Suprapubic skin (tissue), 4 donors: ENCODE results near the gene NHLH1. TPM values are rescaled to one million over a fixed set of nuclear protein-coding genes. Genes with fewer than 3 reads are reported as not detected.

Experiments used
- DNase-seq, 2 donors: peaks; one replicate each; pipeline ENCODE4 v3.0.0-alpha.2; 2019; ENCODE audit warnings: low spot score in 2 of 2
- H3K27ac ChIP-seq: fragments of 200-600 bp; sonication (generic); one replicate; pipeline ENCODE4 v1.5.1; 2019
- H3K27me3 ChIP-seq: fragments of 200-600 bp; sonication (generic); one replicate; pipeline ENCODE4 v1.5.1; 2019
- H3K36me3 ChIP-seq: fragments of 200-600 bp; sonication (generic); one replicate; pipeline ENCODE4 v1.5.1; 2019
- H3K4me1 ChIP-seq: fragments of 200-600 bp; sonication (generic); one replicate; pipeline ENCODE4 v1.5.1; 2019
- H3K4me3 ChIP-seq: fragments of 200-600 bp; sonication (generic); one replicate; pipeline ENCODE4 v1.5.1; 2019; ENCODE audit warnings: mild to moderate bottlenecking
- H3K9me3 ChIP-seq: fragments of 200-600 bp; sonication (generic); one replicate; pipeline ENCODE4 v1.5.1; 2019
- EP300 ChIP-seq: sonication (generic); formaldehyde crosslinking; IDR thresholded peaks from one replicate; pipeline ENCODE4 v1.6.1; 2017; ENCODE audit warnings: antibody characterized with exemption
- POLR2A ChIP-seq, 2 donors: fragments of 450-650 bp; IDR thresholded peaks; one replicate each; pipeline ENCODE4 v1.6.1; 2017; ENCODE audit warnings: antibody characterized with exemption in 2 of 2, mild to moderate bottlenecking in 2 of 2, moderate library complexity in 2 of 2
- POLR2AphosphoS5 ChIP-seq, 3 donors: sonication (generic); formaldehyde crosslinking; IDR thresholded peaks; one replicate each; pipeline ENCODE4 v1.6.1; 2017; ENCODE audit warnings: antibody characterized with exemption in 3 of 3
- WGBS: methylation state at CpG from one replicate; pipeline ENCODE4 v1.1.5; 2018; 5-methylcytosine and 5-hydroxymethylcytosine counted together
- total RNA-seq, 4 donors: library from RNA; depleted of rRNA; stranded (reverse); fragments of >200 nt; gene quantifications; one replicate each; pipeline ENCODE4 v1.1.0, GENCODE V29; 2016
- TF ChIP-seq, protein P1 (sequence below), 2 donors: fragments of 200-600 bp in 1 of 2; fragments of 450-650 bp in 1 of 2; sonication (generic) in 1 of 2; IDR thresholded peaks; one replicate each; pipeline ENCODE4 v1.5.1; 2016 to 2019; ENCODE audit warnings: antibody characterized with exemption in 2 of 2, mild to moderate bottlenecking in 1 of 2, moderate library complexity in 1 of 2

NHLH1 gene
- total RNA-seq, 4 donors from 2014 or later: 0.39 TPM; not detected in 3

DNA sequence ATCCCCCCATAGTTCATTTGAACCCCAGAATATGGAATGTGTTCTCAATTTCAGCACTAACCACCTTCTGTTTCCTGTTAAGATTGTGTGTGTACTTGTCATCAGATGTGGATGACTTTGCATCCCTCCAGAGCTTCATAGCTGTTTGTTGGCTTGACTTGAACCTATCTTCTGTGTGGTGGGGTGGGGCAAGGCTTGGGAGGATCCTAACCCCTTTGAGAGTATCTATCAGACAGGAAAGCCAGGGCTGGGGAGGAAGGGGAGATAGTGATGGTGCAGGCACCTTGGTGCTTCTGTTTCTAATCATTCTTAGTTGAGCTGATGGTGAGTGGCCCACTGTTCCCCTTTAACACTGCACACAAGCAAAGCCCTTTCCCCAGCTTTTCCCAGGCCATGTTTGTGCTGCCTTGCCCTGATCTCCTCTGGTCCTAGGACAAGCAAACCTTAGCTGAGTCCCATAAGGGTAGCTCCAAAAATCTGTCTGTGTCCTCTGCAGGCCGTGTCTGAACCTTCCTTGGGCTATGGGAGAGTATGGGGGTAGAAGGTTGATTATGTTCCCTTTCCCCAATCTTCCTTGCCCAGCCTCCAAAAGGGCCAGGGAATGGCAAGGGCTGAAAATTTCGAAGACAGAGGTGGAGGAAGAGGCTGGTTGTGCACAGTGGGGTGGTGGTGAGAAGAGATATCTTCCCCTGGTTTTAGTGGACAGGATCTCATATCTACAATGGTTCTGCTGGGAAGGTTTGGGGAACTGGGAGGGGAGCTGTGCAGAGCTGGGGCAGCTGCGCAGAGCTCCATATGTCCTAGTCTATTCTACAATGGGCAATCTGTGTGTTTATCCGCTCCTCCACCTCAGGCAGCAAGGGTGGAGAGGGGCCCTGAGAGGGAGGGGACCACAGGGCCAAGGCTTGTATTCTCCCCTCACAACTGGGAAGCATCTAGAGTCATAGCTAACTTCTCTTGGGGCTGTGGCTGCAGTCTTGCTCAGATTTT is 1.4 kb downstream of the NHLH1 start:
- Histone ChIP-seq H3K4me3 (no peak overlapping the region), H3K4me1 (no peaks in the 10 kb centered on the region), H3K9me3 (no peaks in the 10 kb centered on the region), H3K27ac (no peak overlapping the region), H3K36me3 (no peaks in the 10 kb centered on the region), H3K27me3 (no peaks in the 10 kb centered on the region)
- 84% methylated on average over 4 of the region's 4 CpGs for WGBS
- DNase-seq: no peak
- TF ChIP-seq EP300 (no peak), POLR2A (IDR thresholded peaks at IDR 0.05) (no peak), POLR2AphosphoS5 (IDR thresholded peaks at IDR 0.05) (no peak)
- TF ChIP-seq, protein P1, sequence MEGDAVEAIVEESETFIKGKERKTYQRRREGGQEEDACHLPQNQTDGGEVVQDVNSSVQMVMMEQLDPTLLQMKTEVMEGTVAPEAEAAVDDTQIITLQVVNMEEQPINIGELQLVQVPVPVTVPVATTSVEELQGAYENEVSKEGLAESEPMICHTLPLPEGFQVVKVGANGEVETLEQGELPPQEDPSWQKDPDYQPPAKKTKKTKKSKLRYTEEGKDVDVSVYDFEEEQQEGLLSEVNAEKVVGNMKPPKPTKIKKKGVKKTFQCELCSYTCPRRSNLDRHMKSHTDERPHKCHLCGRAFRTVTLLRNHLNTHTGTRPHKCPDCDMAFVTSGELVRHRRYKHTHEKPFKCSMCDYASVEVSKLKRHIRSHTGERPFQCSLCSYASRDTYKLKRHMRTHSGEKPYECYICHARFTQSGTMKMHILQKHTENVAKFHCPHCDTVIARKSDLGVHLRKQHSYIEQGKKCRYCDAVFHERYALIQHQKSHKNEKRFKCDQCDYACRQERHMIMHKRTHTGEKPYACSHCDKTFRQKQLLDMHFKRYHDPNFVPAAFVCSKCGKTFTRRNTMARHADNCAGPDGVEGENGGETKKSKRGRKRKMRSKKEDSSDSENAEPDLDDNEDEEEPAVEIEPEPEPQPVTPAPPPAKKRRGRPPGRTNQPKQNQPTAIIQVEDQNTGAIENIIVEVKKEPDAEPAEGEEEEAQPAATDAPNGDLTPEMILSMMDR (IDR thresholded peaks at IDR 0.05): no peak

DNA sequence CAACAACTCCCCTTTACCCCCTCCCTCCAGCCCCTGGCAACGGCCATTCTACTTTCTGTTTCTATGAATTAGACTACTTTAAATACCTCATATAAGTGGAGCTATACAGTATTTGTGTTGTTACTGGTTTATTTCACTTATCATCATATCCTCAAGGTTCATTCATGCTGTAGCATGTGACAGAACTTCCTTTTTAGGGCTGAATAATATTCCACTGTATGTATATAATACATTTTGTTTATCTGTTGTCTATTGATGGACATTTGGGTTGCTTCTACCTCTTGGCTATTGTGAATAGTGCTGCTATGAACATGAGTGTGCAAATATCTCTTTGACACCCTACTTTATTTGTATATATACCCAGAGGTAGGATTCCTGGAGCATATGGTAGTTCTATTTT is 2.2 kb downstream of the NHLH1 start:
- Histone ChIP-seq H3K27me3 (no peaks in the 10 kb centered on the region), H3K36me3 (no peaks in the 10 kb centered on the region), H3K9me3 (no peaks in the 10 kb centered on the region), H3K4me1 (no peaks in the 10 kb centered on the region), H3K4me3 (no peak overlapping the region), H3K27ac (no peak overlapping the region)
- no peak for DNase-seq
- 88% methylated on average over 1 of the region's 1 CpG for WGBS
- no peak for TF ChIP-seq POLR2A (IDR thresholded peaks at IDR 0.05)
- TF ChIP-seq POLR2AphosphoS5 (IDR thresholded peaks at IDR 0.05): no peak

DNA sequence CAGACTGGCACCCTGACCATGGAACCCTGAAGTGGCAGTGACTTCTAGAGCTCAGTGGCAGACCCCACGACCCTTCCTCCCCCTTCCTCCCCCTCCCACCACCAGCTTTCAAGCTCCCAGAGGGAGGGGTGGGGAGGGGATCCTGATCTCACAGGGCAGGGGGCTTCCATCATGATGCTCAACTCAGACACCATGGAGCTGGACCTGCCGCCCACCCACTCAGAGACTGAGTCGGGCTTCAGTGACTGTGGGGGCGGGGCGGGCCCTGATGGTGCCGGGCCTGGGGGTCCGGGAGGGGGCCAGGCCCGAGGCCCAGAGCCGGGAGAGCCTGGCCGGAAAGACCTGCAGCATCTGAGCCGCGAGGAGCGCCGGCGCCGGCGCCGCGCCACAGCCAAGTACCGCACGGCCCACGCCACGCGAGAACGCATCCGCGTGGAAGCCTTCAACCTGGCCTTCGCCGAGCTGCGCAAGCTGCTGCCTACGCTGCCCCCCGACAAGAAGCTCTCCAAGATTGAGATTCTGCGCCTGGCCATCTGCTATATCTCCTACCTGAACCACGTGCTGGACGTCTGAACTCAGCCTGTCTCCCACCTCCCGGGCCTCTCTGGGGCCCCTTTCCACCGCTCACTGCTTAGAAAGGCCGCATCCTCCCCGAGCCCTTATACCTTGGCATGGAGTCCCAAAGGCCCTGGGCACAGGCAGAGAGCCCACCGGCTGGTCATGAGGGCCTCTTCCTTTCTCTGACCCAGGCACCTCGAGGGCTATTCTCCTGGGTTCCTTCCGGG is 3.9 kb downstream of the NHLH1 start:
- Histone ChIP-seq H3K4me3 (no peak overlapping the region), H3K9me3 (no peaks in the 10 kb centered on the region), H3K36me3 (no peaks in the 10 kb centered on the region), H3K4me1 (peaks cover 5% of the 10 kb centered on the region), H3K27me3 (no peaks in the 10 kb centered on the region), H3K27ac (no peak overlapping the region)
- TF ChIP-seq POLR2A (IDR thresholded peaks at IDR 0.05): no peak
- no peak for DNase-seq
- WGBS: 77% methylated on average over 31 of the region's 42 CpGs

DNA sequence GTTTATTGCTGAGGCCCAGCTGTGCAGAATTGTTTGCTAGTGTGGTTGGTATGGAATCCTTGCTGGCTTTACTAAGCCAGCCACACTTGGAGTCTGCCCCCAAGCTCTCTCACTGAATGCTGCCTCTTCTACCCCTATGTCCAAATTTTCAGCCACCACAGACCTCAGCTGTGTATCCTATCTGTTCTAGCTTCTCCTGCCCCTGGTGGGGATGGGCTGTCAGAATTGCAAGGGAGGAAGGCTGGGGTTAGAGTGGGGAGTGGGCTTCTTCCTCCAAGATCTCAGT is 4.4 kb downstream of the NHLH1 start:
- no peaks in the 10 kb centered on the region for H3K36me3 ChIP-seq
- TF ChIP-seq EP300 (no peak), POLR2AphosphoS5 (IDR thresholded peaks at IDR 0.05) (no peak), POLR2A (IDR thresholded peaks at IDR 0.05) (no peak)
- TF ChIP-seq, protein P1 (IDR thresholded peaks at IDR 0.05): no peak
- H3K27ac ChIP-seq: no peak overlapping the region
- H3K9me3 ChIP-seq: no peaks in the 10 kb centered on the region
- H3K4me3 ChIP-seq: no peak overlapping the region
- H3K27me3 ChIP-seq: no peaks in the 10 kb centered on the region
- DNase-seq: no peak
- H3K4me1 ChIP-seq: peaks cover 10% of the 10 kb centered on the region

DNA sequence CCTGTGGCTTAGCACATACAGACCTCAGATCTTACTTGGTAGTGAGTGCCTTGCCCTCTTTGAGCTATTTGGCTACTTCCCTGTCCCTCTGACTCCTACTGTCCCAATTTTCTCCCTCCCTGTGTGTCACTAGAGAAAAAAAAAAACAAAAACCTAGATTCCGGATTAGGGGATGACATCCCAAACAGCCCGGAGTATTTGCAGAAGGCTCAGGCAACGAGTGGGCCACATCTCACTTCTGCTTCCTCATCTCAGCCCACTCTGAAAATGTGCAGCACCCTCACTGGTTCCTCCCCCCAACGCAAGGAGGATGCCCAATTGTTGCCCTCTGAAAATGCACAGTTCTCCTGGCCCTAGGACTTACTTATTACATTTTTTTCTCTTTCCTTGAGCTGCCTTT is 4.9 kb downstream of the NHLH1 start:
- TF ChIP-seq POLR2A (IDR thresholded peaks at IDR 0.05) (no peak), POLR2AphosphoS5 (IDR thresholded peaks at IDR 0.05) (no peak), EP300 (no peak)
- TF ChIP-seq, protein P1 (IDR thresholded peaks at IDR 0.05): no peak
- H3K27ac ChIP-seq: no peak overlapping the region
- no peaks in the 10 kb centered on the region for H3K36me3 ChIP-seq
- H3K27me3 ChIP-seq: no peaks in the 10 kb centered on the region
- no peaks in the 10 kb centered on the region for H3K9me3 ChIP-seq
- peaks cover 13% of the 10 kb centered on the region for H3K4me1 ChIP-seq
- DNase-seq: no peak
- 86% methylated on average over 4 of the region's 4 CpGs for WGBS
- H3K4me3 ChIP-seq: no peak overlapping the region

DNA sequence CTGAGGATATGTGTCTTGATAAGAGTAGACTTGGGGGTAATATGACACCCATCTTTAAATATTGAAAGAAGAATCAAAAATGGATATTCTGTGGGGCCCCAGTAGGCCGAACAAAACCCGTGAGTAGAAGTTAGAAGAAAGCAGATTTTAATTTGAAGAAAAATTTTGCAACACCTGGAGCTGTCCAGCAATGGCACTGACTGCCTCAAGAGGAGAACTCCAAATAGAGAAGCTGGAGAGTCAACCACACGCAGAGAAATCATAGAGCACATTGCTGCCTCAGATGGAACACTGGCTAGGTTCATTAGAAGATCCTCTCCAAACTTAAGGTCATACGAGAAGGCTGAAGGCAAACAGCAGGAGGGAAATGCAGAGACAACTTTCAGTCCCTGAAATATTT is 6.8 kb downstream of the NHLH1 start:
- DNase-seq: no peak
- Histone ChIP-seq H3K36me3 (no peaks in the 10 kb centered on the region), H3K4me1 (peaks cover 13% of the 10 kb centered on the region), H3K27me3 (no peaks in the 10 kb centered on the region), H3K9me3 (no peaks in the 10 kb centered on the region), H3K27ac (no peak overlapping the region), H3K4me3 (no peak overlapping the region)
- 92% methylated on average over 4 of the region's 4 CpGs for WGBS
- TF ChIP-seq POLR2AphosphoS5 (IDR thresholded peaks at IDR 0.05) (no peak), EP300 (no peak), POLR2A (IDR thresholded peaks at IDR 0.05) (no peak)
- TF ChIP-seq, protein P1 (IDR thresholded peaks at IDR 0.05): no peak
